ENCODE data around the gene GPR146.

- no peak for TF ChIP-seq POLR2A (IDR thresholded peaks at IDR 0.05; ENCODE audit: low read length)
- TF ChIP-seq GATA1 (IDR thresholded peaks at IDR 0.05; ENCODE audit: low read depth, low read length): no peak
These were observed 48.8 kb upstream of the GPR146 start for GRCh38 chr7:995571-995970.

All from erythroblast (primary cell).